ENCODE data around the gene PARVA. TPM values are rescaled to one million over a fixed set of nuclear protein-coding genes. Genes with fewer than 3 reads are reported as not detected.

The PARVA gene
- total RNA-seq, 1 experiment from 2014 or later, result 18.1 TPM

DNA sequence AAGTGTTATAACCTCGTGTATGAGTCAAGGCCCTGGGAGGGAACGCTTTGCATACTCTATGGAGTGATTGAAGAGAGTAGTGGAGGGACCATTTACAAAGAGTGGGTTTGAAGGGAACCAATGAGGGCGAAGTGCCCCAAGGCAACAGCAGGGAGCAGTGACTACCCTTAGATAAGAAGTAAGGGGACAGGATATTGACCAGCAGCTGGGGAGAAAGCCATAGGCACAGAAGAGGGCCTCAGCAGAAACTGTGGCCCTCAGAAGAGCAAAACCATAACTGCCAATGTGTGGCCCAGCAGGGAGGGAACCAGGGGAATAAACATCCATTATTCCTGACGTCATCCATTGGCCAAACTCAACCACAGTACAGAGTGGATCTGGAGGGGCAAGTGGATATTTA lies 24.7 kb downstream of the PARVA start:
- Histone ChIP-seq H4K91ac (ENCODE audit: insufficient read length, low read depth, low read length) (no peak overlapping the region), H3K56ac (ENCODE audit: insufficient read length, low read depth, low read length) (no peak overlapping the region), H2AFZ (ENCODE audit: low read length) (no peak overlapping the region), H2BK15ac (ENCODE audit: low read depth, low read length) (no peak overlapping the region), H3K18ac (ENCODE audit: insufficient read length, low read depth, low read length) (no peak overlapping the region), H2BK12ac (ENCODE audit: insufficient read length, low read depth, low read length) (no peak overlapping the region), H3K79me1 (ENCODE audit: insufficient read depth, low read depth, low read length, poor library complexity, severe bottlenecking) (no peaks in the 10 kb centered on the region), H2AK5ac (ENCODE audit: insufficient read length, low read length) (no peak overlapping the region), H4K5ac (ENCODE audit: insufficient read length, low read depth, low read length) (no peak overlapping the region), H2BK20ac (ENCODE audit: low read depth, low read length, poor library complexity, severe bottlenecking) (no peak overlapping the region), H3K79me2 (ENCODE audit: insufficient read depth, low read length) (no peaks in the 10 kb centered on the region), H3K23ac (ENCODE audit: insufficient read length, low read depth, low read length) (no peak overlapping the region), H3K27ac (ENCODE audit: insufficient read length, low read depth, low read length) (no peak overlapping the region), H3T11ph (ENCODE audit: low read length) (no peak overlapping the region), H3K4me1 (ENCODE audit: insufficient read depth, low read length) (no peaks in the 10 kb centered on the region; the same call in 1 of the 2 replicates), H4K8ac (replicated peaks; ENCODE audit: insufficient read length, low read depth, low read length) (no peak overlapping the region), H3K4me2 (ENCODE audit: insufficient read depth, insufficient read length, low read length) (no peak overlapping the region), H3K23me2 (ENCODE audit: insufficient read length, low read depth, low read length, poor library complexity, severe bottlenecking) (no peaks in the 10 kb centered on the region), H4K20me1 (ENCODE audit: control insufficient read depth, insufficient read depth, insufficient read length) (no peaks in the 10 kb centered on the region), H3K9ac (ENCODE audit: extremely low read depth, insufficient read length, low read length) (no peak overlapping the region), H3K4ac (ENCODE audit: low read depth, low read length) (no peak overlapping the region), H2BK120ac (ENCODE audit: low read depth, low read length, poor library complexity, severe bottlenecking) (no peak overlapping the region), H2BK5ac (ENCODE audit: insufficient read length, low read length) (no peak overlapping the region), H3K9me3 (ENCODE audit: control insufficient read depth, low read depth, low read length) (no peaks in the 10 kb centered on the region), H3K27me3 (ENCODE audit: insufficient read depth, low read length) (no peaks in the 10 kb centered on the region), H3K14ac (ENCODE audit: insufficient read depth, low read length) (no peak overlapping the region)
- no peak for DNase-seq
- Mint-ChIP-seq H3K4me3 (no peak overlapping the region), H3K36me3 (ENCODE audit: insufficient read depth in 1 of 3, low read depth in 3 of 3) (peaks cover 2 to 7% (median 5%) of the 10 kb centered on the region in 3 experiments; a peak in 5 of 7 replicates), H3K27me3 (ENCODE audit: low read depth) (no peaks in the 10 kb centered on the region), H3K27ac (peak overlapping the region in 1 of 3 experiments; percentile 13; a peak in 1 of 7 replicates), H3K9me3 (peaks cover 5 to 6% of the 10 kb centered on the region in 2 experiments), H3K4me1 (peaks cover 13% of the 10 kb centered on the region in 2 experiments)
- peak; percentile 31; the same call in 2 of the 3 replicates for TF ChIP-seq CTCF (conservative IDR thresholded peaks at IDR 0.05)
- WGBS (ENCODE audit: extremely low coverage, insufficient read length, low lambda C conversion rate), result no CpG with 5 or more reads among the region's 4 CpGs
